GM12878 (cell line): Measurements from ENCODE around the gene QPRT. TPM values are rescaled to one million over a fixed set of nuclear protein-coding genes. Genes with fewer than 3 reads are reported as not detected.
"Not testable (repeated sequence)": the region's sequence is repeated elsewhere in the genome, so short reads cannot be mapped to it uniquely, and the experiment has no call there.

Experiments
- ATAC-seq: fragments of 200-7000 bp; cut with Tn5 transposase; 3 replicates; pipeline ENCODE4 v1.9.1; 2020; ENCODE audit warnings: mild to moderate bottlenecking, moderate library complexity
- BruUV-seq: library from RNA; stranded (reverse); fragments of 400-500 nt; replicated peaks from 2 replicates; lab custom pipeline; 2021; lab: Mats Ljungman, UMichigan
- CTCF ChIA-PET: fragments of 300-600 bp; sonication (Branson Sonifier 250); formaldehyde crosslinking; extraction: SDS; loops from one replicate; lab custom pipeline; 2021; ENCODE audit warnings: inconsistent platforms; lab: Yijun Ruan, JAX
- POLR2A ChIA-PET: fragments of 350-600 bp; formaldehyde crosslinking; extraction: SDS; loops from one replicate; lab custom pipeline; 2021; ENCODE audit warnings: inconsistent platforms; lab: Charles Lee
- RAD21 ChIA-PET: fragments of 300-600 bp; sonication (Branson Sonifier 250); formaldehyde crosslinking; loops from one replicate; lab custom pipeline; 2023; ENCODE audit warnings: antibody characterized with exemption; ENCODE audit not compliant: unreplicated experiment; lab: Charles Lee
- SMC1A ChIA-PET: fragments of 300-600 bp; sonication (Branson Sonifier 250); formaldehyde crosslinking; loops from one replicate; lab custom pipeline; 2023; ENCODE audit not compliant: unreplicated experiment, uncharacterized antibody; lab: Charles Lee
- DNase-seq: peaks from one replicate; pipeline ENCODE4 v3.0.0-alpha.2; 2011; ENCODE audit warnings: low read depth, low spot score
- FAIRE-seq: peaks from 3 replicates; lab custom pipeline; 2011; peaks lifted over from hg19 to GRCh38; lab: Jason Lieb, UNC
- H2AFZ ChIP-seq: 2 replicates; pipeline ENCODE4 v1.6.0; 2011; ENCODE audit warnings: low read depth, low read length, control low read depth; ENCODE audit not compliant: control insufficient read depth
- H3K27ac ChIP-seq: 2 replicates; pipeline ENCODE4 v1.5.1; 2011; ENCODE audit warnings: control low read depth; ENCODE audit not compliant: control insufficient read depth, insufficient read depth
- H3K27me3 ChIP-seq, 2 experiments: replicated peaks in 1 of 2; 2 replicates each; pipeline versions ENCODE4 v1.6.0 to v1.6.1; 2011; ENCODE audit warnings: low read length in 1 of 2; ENCODE audit not compliant: control insufficient read depth in 2 of 2, insufficient read depth in 2 of 2
- H3K36me3 ChIP-seq, 2 experiments: 2 replicates each; pipeline ENCODE4 v1.5.1; 2011; ENCODE audit warnings: low read length in 1 of 2; ENCODE audit not compliant: control insufficient read depth in 2 of 2, insufficient read depth in 2 of 2
- H3K4me1 ChIP-seq: 2 replicates; pipeline ENCODE4 v1.6.1; 2011; ENCODE audit warnings: mild to moderate bottlenecking, low read length, moderate library complexity, mixed read lengths; ENCODE audit not compliant: control insufficient read depth, insufficient read depth
- H3K4me2 ChIP-seq: 2 replicates; pipeline ENCODE4 v1.6.0; 2011; ENCODE audit warnings: control low read depth; ENCODE audit not compliant: control insufficient read depth, insufficient read depth
- H3K4me3 ChIP-seq: fragments of 200-600 bp; sonication (generic); 2 replicates; pipeline ENCODE4 v1.5.1; 2016
- H3K79me2 ChIP-seq: 2 replicates; pipeline ENCODE4 v1.6.0; 2011; ENCODE audit warnings: low read length; ENCODE audit not compliant: control insufficient read depth, insufficient read depth
- H3K9ac ChIP-seq: 2 replicates; pipeline ENCODE4 v1.8.0; 2011; ENCODE audit warnings: low read length, control low read depth, mixed read lengths; ENCODE audit not compliant: control insufficient read depth, insufficient read depth
- H3K9me3 ChIP-seq: replicated peaks from 3 replicates; pipeline ENCODE4 v1.5.1; 2011; ENCODE audit warnings: mild to moderate bottlenecking, low read length; ENCODE audit not compliant: control insufficient read depth, insufficient read depth
- H4K20me1 ChIP-seq: 2 replicates; pipeline ENCODE4 v1.6.0; 2011; ENCODE audit not compliant: control insufficient read depth, insufficient read depth
- GABPA ChIP-seq: IDR thresholded peaks from 2 replicates; pipeline ENCODE4 v1.6.1; 2014; ENCODE audit warnings: antibody characterized with exemption, low read depth, mild to moderate bottlenecking, inconsistent platforms
- HDAC6 ChIP-seq: fragments of 200-600 bp; sonication (generic); IDR thresholded peaks from one replicate; pipeline ENCODE4 v1.8.0; 2017; ENCODE audit warnings: antibody characterized with exemption; ENCODE audit not compliant: unreplicated experiment
- PKNOX1 ChIP-seq: fragments of 450-650 bp; IDR thresholded peaks from 2 replicates; pipeline ENCODE4 v1.6.1; 2016; ENCODE audit warnings: mild to moderate bottlenecking
- RCOR1 ChIP-seq: conservative IDR thresholded peaks from 2 replicates; pipeline ENCODE4 v1.6.1; 2012; ENCODE audit warnings: low read depth, low read length, improper control_type of control experiment
- WGBS: methylation state at CpG from one replicate; pipeline ENCODE4 v1.1.6; 2016; ENCODE audit warnings: low lambda C conversion rate; ENCODE audit not compliant: insufficient replicate concordance, insufficient coverage; ENCODE audit errors: missing lambda C conversion rate; 5-methylcytosine and 5-hydroxymethylcytosine counted together
- in situ Hi-C: fragments of 300-500 bp; cut with MboI; formaldehyde crosslinking; loops from 9 replicates; pipeline ENCODE4 v1.14.3; 2018; ENCODE audit warnings: mixed read lengths
- intact Hi-C: fragments of 100-400 bp; cut with micrococcal nuclease; formaldehyde crosslinking; loops from one replicate; pipeline ENCODE4 v1.14.2; 2022; ENCODE audit not compliant: unreplicated experiment
- polyA plus RNA-seq, 11 experiments: library from polyadenylated mRNA; depleted of rRNA in 4 of 11; unstranded in 6 of 11; stranded (reverse) in 5 of 11; fragments of >200 nt; fragmentation: Nextera tagmentation in 4 of 11; fragmentation: Illumina TruSeq in 1 of 11; extraction: Ambion mirVana in 4 of 11; extraction: Trizol in 1 of 11; gene quantifications; 1 replicate in 1 of 11; 2 replicates in 10 of 11; pipeline versions ENCODE4 v1.2.1 to v1.2.3, GENCODE V29; 2011 to 2016; ENCODE audit warnings: inconsistent platforms in 2 of 11, missing spikeins in 2 of 11, low read depth in 1 of 11
- total RNA-seq, 4 experiments: library from RNA; depleted of rRNA in 3 of 4; stranded (reverse); fragments of >200 nt in 3 of 4; fragmentation: Illumina TruSeq in 1 of 4; extraction: Trizol in 1 of 4; gene quantifications; 2 replicates each; pipeline versions ENCODE4 v1.2.1 to v1.2.3, GENCODE V29; 2013 to 2021
- TF ChIP-seq, protein P1 (sequence below): fragments of 450-650 bp; formaldehyde crosslinking; IDR thresholded peaks from 2 replicates; pipeline ENCODE4 v1.4.0; 2022; ENCODE audit warnings: mild to moderate bottlenecking, moderate library complexity
- TF ChIP-seq, protein P2 (sequence below): fragments of 450-650 bp; formaldehyde crosslinking; IDR thresholded peaks from 2 replicates; pipeline ENCODE4 v1.5.0; 2022; ENCODE audit warnings: mild to moderate bottlenecking, missing genetic modification characterization

The QPRT gene
- total and polyA plus RNA-seq, 10 of the 15 experiments (the other 5 are each of a cell fraction or from before 2014, with no cell fraction given), result 2.7 to 43.0 (median 31.3) TPM

GRCh38 chr16:29708917-29709600 is 30.1 kb downstream of the QPRT start:
- Histone ChIP-seq H3K27me3 (no peaks in the 10 kb centered on the region; a peak in 1 of 4 replicates), H4K20me1 (no peaks in the 10 kb centered on the region), H3K36me3 (no peaks in the 10 kb centered on the region), H3K79me2 (no peaks in the 10 kb centered on the region), H2AFZ (no peak overlapping the region), H3K9ac (no peak overlapping the region), H3K4me3 (no peak overlapping the region), H3K4me2 (no peak overlapping the region), H3K9me3 (no peaks in the 10 kb centered on the region; the same call in 2 of the 3 replicates), H3K4me1 (peaks cover 7% of the 10 kb centered on the region; the same call in 1 of the 2 replicates), H3K27ac (no peak overlapping the region)
- CTCF ChIA-PET, result interaction anchor here (0.6 to 2.8 kb wide), 12 partner anchors 8 to 294 kb away, joined by 3 to 12 read pairs (median 5); partner anchors contain the start of gene QPRT
- BruUV-seq, result no TSS peak
- TF ChIP-seq, protein P1, sequence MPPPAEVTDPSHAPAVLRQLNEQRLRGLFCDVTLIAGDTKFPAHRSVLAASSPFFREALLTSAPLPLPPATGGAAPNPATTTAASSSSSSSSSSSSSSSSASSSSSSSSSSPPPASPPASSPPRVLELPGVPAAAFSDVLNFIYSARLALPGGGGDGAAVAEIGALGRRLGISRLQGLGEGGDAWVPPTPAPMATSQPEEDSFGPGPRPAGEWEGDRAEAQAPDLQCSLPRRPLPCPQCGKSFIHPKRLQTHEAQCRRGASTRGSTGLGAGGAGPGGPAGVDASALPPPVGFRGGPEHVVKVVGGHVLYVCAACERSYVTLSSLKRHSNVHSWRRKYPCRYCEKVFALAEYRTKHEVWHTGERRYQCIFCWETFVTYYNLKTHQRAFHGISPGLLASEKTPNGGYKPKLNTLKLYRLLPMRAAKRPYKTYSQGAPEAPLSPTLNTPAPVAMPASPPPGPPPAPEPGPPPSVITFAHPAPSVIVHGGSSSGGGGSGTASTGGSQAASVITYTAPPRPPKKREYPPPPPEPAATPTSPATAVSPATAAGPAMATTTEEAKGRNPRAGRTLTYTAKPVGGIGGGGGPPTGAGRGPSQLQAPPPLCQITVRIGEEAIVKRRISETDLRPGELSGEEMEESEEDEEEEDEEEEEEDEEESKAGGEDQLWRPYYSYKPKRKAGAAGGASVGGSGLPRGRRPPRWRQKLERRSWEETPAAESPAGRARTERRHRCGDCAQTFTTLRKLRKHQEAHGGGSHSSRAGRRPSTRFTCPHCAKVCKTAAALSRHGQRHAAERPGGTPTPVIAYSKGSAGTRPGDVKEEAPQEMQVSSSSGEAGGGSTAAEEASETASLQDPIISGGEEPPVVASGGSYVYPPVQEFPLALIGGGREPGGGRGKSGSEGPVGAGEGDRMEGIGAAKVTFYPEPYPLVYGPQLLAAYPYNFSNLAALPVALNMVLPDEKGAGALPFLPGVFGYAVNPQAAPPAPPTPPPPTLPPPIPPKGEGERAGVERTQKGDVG (CRISPR knock-in tag), result no peak
- TF ChIP-seq HDAC6, result no peak
- TF ChIP-seq PKNOX1, result peak; percentile 66; the same call in 1 of the 2 replicates
- no peak for TF ChIP-seq GABPA
- TF ChIP-seq, protein P2, sequence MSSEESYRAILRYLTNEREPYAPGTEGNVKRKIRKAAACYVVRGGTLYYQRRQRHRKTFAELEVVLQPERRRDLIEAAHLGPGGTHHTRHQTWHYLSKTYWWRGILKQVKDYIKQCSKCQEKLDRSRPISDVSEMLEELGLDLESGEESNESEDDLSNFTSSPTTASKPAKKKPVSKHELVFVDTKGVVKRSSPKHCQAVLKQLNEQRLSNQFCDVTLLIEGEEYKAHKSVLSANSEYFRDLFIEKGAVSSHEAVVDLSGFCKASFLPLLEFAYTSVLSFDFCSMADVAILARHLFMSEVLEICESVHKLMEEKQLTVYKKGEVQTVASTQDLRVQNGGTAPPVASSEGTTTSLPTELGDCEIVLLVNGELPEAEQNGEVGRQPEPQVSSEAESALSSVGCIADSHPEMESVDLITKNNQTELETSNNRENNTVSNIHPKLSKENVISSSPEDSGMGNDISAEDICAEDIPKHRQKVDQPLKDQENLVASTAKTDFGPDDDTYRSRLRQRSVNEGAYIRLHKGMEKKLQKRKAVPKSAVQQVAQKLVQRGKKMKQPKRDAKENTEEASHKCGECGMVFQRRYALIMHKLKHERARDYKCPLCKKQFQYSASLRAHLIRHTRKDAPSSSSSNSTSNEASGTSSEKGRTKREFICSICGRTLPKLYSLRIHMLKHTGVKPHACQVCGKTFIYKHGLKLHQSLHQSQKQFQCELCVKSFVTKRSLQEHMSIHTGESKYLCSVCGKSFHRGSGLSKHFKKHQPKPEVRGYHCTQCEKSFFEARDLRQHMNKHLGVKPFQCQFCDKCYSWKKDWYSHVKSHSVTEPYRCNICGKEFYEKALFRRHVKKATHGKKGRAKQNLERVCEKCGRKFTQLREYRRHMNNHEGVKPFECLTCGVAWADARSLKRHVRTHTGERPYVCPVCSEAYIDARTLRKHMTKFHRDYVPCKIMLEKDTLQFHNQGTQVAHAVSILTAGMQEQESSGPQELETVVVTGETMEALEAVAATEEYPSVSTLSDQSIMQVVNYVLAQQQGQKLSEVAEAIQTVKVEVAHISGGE (CRISPR knock-in tag), result no peak
- TF ChIP-seq RCOR1, result no peak
- no peak for ATAC-seq
- SMC1A ChIA-PET, result interaction anchor here (1.0 to 1.6 kb wide), 2 partner anchors 9 to 42 kb away, joined by 3 to 4 read pairs; no protein-coding TSS in a partner anchor
- no peak for FAIRE-seq
- RAD21 ChIA-PET, result interaction anchor here (0.7 to 1.3 kb wide), 4 partner anchors 12 to 81 kb away, joined by 3 to 8 read pairs (median 5); partner anchors contain the start of genes KIF22 and QPRT
- intact Hi-C loops (no loop called here), in situ Hi-C loops (no loop called here)
- DNase-seq, result no peak
- POLR2A ChIA-PET, result interaction anchor here (0.6 kb wide), 1 partner anchor 29 kb away, joined by 3 read pairs; no protein-coding TSS in a partner anchor
- 50% methylated on average over 16 of the region's 16 CpGs for WGBS

DNA sequence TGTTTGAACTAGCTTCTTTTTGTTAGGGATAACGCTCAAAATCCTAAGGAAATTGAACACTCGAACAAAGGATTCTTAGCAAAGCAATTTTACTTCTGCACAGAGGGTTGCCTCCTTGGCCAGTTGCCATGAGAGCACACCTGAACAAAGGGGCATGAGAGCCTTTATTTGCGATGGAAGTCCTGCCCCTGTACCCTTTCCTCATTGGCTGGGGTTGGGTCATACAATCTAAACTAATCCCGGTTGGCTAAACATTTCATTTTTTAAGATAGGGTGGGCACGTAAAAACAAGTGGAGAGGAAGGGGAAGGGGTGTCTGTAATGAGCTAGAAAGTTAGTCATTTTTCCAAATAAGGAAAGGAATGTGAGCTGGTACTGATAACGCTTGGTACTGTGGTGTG is 30.7 kb downstream of the QPRT start:
- CTCF ChIA-PET, result interaction anchor here (0.7 to 2.8 kb wide), 13 partner anchors 8 to 293 kb away, joined by 3 to 12 read pairs (median 4); partner anchors contain the start of gene QPRT
- H3K4me1 ChIP-seq, H3K79me2 ChIP-seq, H3K4me2 ChIP-seq, H3K36me3 ChIP-seq, H3K4me3 ChIP-seq, H3K9ac ChIP-seq, H3K27me3 ChIP-seq, H4K20me1 ChIP-seq, DNase-seq, BruUV-seq, H2AFZ ChIP-seq, intact Hi-C loops, FAIRE-seq, H3K9me3 ChIP-seq, ATAC-seq, H3K27ac ChIP-seq, in situ Hi-C loops: not testable (repeated sequence)
- 76% methylated on average over 6 of the region's 6 CpGs for WGBS
- RAD21 ChIA-PET, result interaction anchor here (0.7 to 1.3 kb wide), 5 partner anchors 9 to 81 kb away, joined by 3 to 8 read pairs (median 5); partner anchors contain the start of genes KIF22 and QPRT
- POLR2A ChIA-PET, result interaction anchor here (0.6 kb wide), 1 partner anchor 30 kb away, joined by 3 read pairs; no protein-coding TSS in a partner anchor
- SMC1A ChIA-PET, result interaction anchor here (1.0 to 1.6 kb wide), 4 partner anchors 9 to 43 kb away, joined by 3 to 7 read pairs (median 4); no protein-coding TSS in a partner anchor
